GM06990 (cell line): ENCODE measurements around the gene ZBTB20.

Source experiments
- DNase-seq: peaks from one replicate; pipeline ENCODE4 v3.0.0-alpha.2; 2011; ENCODE audit not compliant: insufficient read length; ENCODE audit errors: extremely low read depth
- H3K27me3 ChIP-seq: replicated peaks from 2 replicates; pipeline ENCODE4 v1.6.0; 2011; ENCODE audit warnings: low read length; ENCODE audit not compliant: control insufficient read depth, insufficient read depth
- H3K36me3 ChIP-seq: 2 replicates; pipeline ENCODE4 v1.5.1; 2011; ENCODE audit warnings: low read length; ENCODE audit not compliant: control insufficient read depth, insufficient read depth
- H3K4me3 ChIP-seq: replicated peaks from 2 replicates; pipeline ENCODE4 v1.5.1; 2011; ENCODE audit warnings: low read depth, mild to moderate bottlenecking, control low read depth, low read length
- CTCF ChIP-seq: IDR thresholded peaks from 2 replicates; pipeline ENCODE4 v1.5.1; 2011; ENCODE audit warnings: low read length, control low read depth, mild to moderate bottlenecking, inconsistent platforms; ENCODE audit not compliant: insufficient read depth, poor library complexity, severe bottlenecking

The ZBTB20 gene

GRCh38 chr3:114873591-114873990 is 273.5 kb downstream of the ZBTB20 start:
- Histone ChIP-seq H3K27me3 (no peaks in the 10 kb centered on the region), H3K4me3 (no peak overlapping the region), H3K36me3 (no peaks in the 10 kb centered on the region)
- no peak for TF ChIP-seq CTCF
- DNase-seq, result no peak

- no peak for DNase-seq
- no peak for TF ChIP-seq CTCF
- Histone ChIP-seq H3K36me3 (no peaks in the 10 kb centered on the region), H3K27me3 (no peaks in the 10 kb centered on the region), H3K4me3 (no peak overlapping the region)
These were observed 274.5 kb downstream of the ZBTB20 start for GRCh38 chr3:114872588-114872987.

- Histone ChIP-seq H3K27me3 (no peaks in the 10 kb centered on the region), H3K4me3 (no peak overlapping the region), H3K36me3 (no peaks in the 10 kb centered on the region)
- TF ChIP-seq CTCF, result no peak
- no peak for DNase-seq
These were observed 275.0 kb downstream of the ZBTB20 start for GRCh38 chr3:114872050-114872449.

GRCh38 chr3:114867835-114868503 is 279.1 kb downstream of the ZBTB20 start:
- no peaks in the 10 kb centered on the region for H3K27me3 ChIP-seq
- H3K4me3 ChIP-seq, result no peak overlapping the region
- TF ChIP-seq CTCF, result no peak
- DNase-seq, result no peak
- H3K36me3 ChIP-seq, result no peaks in the 10 kb centered on the region

GRCh38 chr3:114867359-114867758 is 279.7 kb downstream of the ZBTB20 start:
- H3K4me3 ChIP-seq, result no peak overlapping the region
- H3K27me3 ChIP-seq, result no peaks in the 10 kb centered on the region
- H3K36me3 ChIP-seq, result no peaks in the 10 kb centered on the region
- no peak for TF ChIP-seq CTCF
- no peak for DNase-seq

- H3K27me3 ChIP-seq, result no peaks in the 10 kb centered on the region
- no peak for TF ChIP-seq CTCF
- no peaks in the 10 kb centered on the region for H3K36me3 ChIP-seq
- no peak for DNase-seq
- H3K4me3 ChIP-seq, result no peak overlapping the region
These were observed 280.7 kb downstream of the ZBTB20 start for GRCh38 chr3:114866430-114866829.
